Nephron (organoid): Measurements from ENCODE around the gene IFNL2.
"Not testable (repeated sequence)": the region's sequence is repeated elsewhere in the genome, so short reads cannot be mapped to it uniquely, and the experiment has no call there.

Source experiments
- H3K27ac Mint-ChIP-seq, 3 experiments: 2 replicates each; pipeline ENCODE4 v1.8.0; 2020; ENCODE audit warnings: mixed read lengths in 3 of 3, mild to moderate bottlenecking in 2 of 3, moderate library complexity in 1 of 3
- H3K27me3 Mint-ChIP-seq: 2 replicates; pipeline ENCODE4 v1.8.0; 2021; ENCODE audit warnings: low read depth, mild to moderate bottlenecking, moderate library complexity, mixed read lengths
- H3K36me3 Mint-ChIP-seq: 2 replicates; pipeline ENCODE4 v1.8.0; 2020; ENCODE audit warnings: low read depth, mixed read lengths
- H3K4me1 Mint-ChIP-seq: 2 replicates; pipeline ENCODE4 v1.8.0; 2020; ENCODE audit warnings: mixed read lengths
- H3K4me3 Mint-ChIP-seq, 3 experiments: 2 replicates each; pipeline ENCODE4 v1.8.0; 2020; ENCODE audit warnings: mild to moderate bottlenecking in 3 of 3, mixed read lengths in 3 of 3, moderate library complexity in 2 of 3
- H3K9me3 Mint-ChIP-seq: 2 replicates; pipeline ENCODE4 v1.8.0; 2020; ENCODE audit warnings: mixed read lengths
- CTCF ChIP-seq, 3 experiments: fragments of 200-600 bp; sonication (generic); IDR thresholded peaks; one replicate each; pipeline ENCODE4 v1.5.0; 2021; ENCODE audit warnings: antibody characterized with exemption in 3 of 3; ENCODE audit not compliant: unreplicated experiment in 3 of 3

IFNL2 gene

DNA sequence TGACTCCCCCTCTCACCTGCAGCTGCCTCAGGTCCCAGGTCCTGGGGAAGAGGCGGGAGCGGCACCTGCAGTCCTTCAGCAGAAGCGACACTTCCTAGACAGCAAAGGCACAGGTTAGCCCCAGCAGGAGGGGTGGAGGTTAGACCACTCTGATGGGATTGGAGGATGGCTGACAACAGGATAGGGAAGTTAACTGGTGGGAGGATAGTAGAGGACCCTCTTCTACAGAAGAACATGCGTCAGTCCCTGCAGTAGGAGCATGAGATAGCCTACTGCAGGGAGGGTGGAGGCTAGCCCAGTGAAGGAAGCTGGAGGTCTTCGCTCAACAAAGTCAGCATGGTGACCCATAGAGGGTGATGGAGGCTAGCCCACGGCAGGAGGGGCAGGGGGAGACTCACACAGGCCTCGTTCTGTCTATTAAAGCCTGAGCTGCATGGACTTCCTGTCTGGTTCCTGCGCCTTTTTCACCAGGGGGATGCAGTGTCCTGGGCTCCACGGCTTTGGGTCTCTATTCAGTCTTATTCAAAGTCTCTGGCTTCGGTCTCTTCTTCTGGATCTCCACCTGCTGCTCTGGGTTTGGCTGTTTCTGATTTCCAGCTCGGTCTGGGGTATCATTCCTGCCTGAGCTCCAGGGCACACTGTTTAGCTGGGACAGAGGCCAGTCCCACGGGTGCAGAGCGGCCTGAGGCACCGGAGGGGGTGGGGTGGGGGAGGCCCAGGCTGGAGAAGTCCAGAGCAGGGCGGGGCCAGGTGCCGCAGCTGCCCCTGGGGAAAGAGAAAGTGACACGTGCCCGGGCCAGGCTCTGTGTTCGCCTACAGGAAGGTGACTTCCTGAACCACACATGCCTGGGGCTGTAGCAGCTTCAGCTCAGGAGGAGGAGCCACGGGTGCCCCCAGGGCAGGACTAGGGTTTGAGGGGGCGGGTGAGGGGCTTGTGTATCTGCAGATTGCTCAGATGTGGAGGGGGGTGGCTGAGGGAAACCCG is 30.7 kb upstream of the IFNL2 start:
- TF ChIP-seq CTCF (IDR thresholded peaks at IDR 0.05; ENCODE audit: unreplicated experiment in 3 of 3) = no peak
- Mint-ChIP-seq H3K27ac (no peak overlapping the region), H3K27me3 (peaks cover 49% of the 10 kb centered on the region), H3K36me3 (no peaks in the 10 kb centered on the region), H3K4me3 (no peak overlapping the region), H3K4me1 (no peaks in the 10 kb centered on the region), H3K9me3 (no peaks in the 10 kb centered on the region)

DNA sequence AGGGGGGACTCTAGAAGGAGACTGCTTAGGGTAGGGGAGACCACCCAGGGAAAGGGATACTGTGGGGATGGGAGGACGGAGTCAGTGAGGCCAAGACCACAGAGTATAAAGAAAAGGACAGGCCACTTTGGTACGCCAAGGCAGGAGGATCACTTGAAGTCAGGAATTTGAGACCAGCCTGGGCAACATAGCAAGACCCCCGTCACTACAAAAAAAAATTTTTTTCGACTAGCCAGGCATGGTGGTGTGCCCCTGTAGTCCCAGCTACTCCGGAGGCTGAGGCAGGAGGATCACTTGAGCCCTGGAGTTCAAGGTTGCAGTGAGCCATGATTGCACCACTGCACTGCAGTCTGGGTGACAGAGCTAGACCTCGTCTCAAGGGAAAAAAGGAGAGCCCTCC is 30.0 kb upstream of the IFNL2 start:
- Mint-ChIP-seq H3K36me3 (no peaks in the 10 kb centered on the region), H3K27me3 (peaks cover 44% of the 10 kb centered on the region), H3K27ac (no peak overlapping the region), H3K4me1 (no peaks in the 10 kb centered on the region), H3K4me3 (no peak overlapping the region), H3K9me3 (no peaks in the 10 kb centered on the region)
- TF ChIP-seq CTCF (IDR thresholded peaks at IDR 0.05; ENCODE audit: unreplicated experiment in 3 of 3) = no peak

DNA sequence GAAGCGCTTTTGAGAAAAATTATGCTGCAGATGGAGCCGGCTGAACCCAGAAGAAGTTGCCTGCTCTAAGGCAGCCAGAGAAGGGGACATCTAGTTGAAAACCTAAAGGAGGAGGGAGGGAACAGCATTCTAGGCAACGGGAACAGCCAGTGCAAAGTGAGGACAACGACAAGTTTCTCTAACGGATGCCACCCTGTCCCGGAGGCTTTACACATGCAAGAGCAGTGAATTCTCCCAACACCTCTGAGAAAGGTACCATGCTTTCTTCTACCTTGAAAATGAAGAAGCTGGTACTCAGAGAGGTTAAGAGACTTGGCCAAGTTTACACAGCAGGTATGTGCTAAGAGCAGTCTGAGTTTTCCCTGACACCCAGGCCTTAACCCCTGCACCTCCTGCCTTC is 29.3 kb upstream of the IFNL2 start:
- no peaks in the 10 kb centered on the region for H3K9me3 Mint-ChIP-seq
- peaks cover 45% of the 10 kb centered on the region for H3K27me3 Mint-ChIP-seq
- TF ChIP-seq CTCF (IDR thresholded peaks at IDR 0.05; ENCODE audit: unreplicated experiment in 3 of 3) = no peak
- no peaks in the 10 kb centered on the region for H3K4me1 Mint-ChIP-seq
- H3K27ac Mint-ChIP-seq = no peak overlapping the region
- no peak overlapping the region for H3K4me3 Mint-ChIP-seq
- no peaks in the 10 kb centered on the region for H3K36me3 Mint-ChIP-seq

GRCh38 chr19:39240421-39240820 is 27.8 kb upstream of the IFNL2 start:
- Mint-ChIP-seq H3K4me1 (no peaks in the 10 kb centered on the region), H3K9me3 (no peaks in the 10 kb centered on the region), H3K36me3 (no peaks in the 10 kb centered on the region), H3K27ac (no peak overlapping the region), H3K4me3 (no peak overlapping the region), H3K27me3 (peaks cover 37% of the 10 kb centered on the region)
- TF ChIP-seq CTCF (IDR thresholded peaks at IDR 0.05; ENCODE audit: unreplicated experiment in 3 of 3) = no peak

- not testable (repeated sequence) for H3K9me3 Mint-ChIP-seq, H3K4me3 Mint-ChIP-seq, H3K27ac Mint-ChIP-seq, H3K4me1 Mint-ChIP-seq, H3K36me3 Mint-ChIP-seq
- H3K27me3 Mint-ChIP-seq = peaks cover 50% of the 10 kb centered on the region
Measured at GRCh38 chr19:39243741-39244140, 24.5 kb upstream of the IFNL2 start.

GRCh38 chr19:39244410-39245100 is 23.6 kb upstream of the IFNL2 start, which contains the start of gene IFNL3:
Gene IFNL3, minus strand, starts transcription at chr19:39245006. Its CDS starts 39 bp downstream, at chr19:39244967.
- not testable (repeated sequence) for H3K4me3 Mint-ChIP-seq, H3K27ac Mint-ChIP-seq, H3K9me3 Mint-ChIP-seq, H3K4me1 Mint-ChIP-seq, H3K36me3 Mint-ChIP-seq
- peaks cover 56% of the 10 kb centered on the region for H3K27me3 Mint-ChIP-seq

DNA sequence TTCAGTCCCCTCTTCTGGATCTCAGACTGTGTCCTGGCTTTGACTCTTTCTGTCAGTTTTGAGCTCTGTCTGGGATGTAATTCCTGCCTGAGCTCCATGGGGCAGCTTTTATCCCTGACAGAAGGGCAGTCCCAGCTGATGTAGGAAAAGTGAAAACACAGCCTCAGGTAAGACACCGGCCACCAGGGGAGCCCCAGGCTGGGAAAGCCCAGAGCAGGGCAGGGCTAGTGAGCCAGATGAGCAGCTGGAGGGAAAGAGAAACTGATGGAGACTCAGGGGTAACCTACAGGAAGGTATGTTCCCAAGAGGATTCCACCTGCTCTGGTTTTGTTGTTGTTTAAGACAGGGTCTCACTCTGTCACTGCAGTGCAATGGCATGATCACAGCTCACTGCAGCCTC is 23.0 kb upstream of the IFNL2 start:
- H3K36me3 Mint-ChIP-seq, H3K4me3 Mint-ChIP-seq, H3K27ac Mint-ChIP-seq, H3K4me1 Mint-ChIP-seq, H3K9me3 Mint-ChIP-seq: not testable (repeated sequence)
- H3K27me3 Mint-ChIP-seq = peaks cover 56% of the 10 kb centered on the region
